HG03097 (cell line): Measurements from ENCODE around the gene TNFRSF14.

Source experiments
- ATAC-seq: cut with Tn5 transposase; IDR thresholded peaks from one replicate; pipeline ENCODE4 v1.9.1; 2021; ENCODE audit not compliant: unreplicated experiment, low FRiP score

Gene TNFRSF14

DNA sequence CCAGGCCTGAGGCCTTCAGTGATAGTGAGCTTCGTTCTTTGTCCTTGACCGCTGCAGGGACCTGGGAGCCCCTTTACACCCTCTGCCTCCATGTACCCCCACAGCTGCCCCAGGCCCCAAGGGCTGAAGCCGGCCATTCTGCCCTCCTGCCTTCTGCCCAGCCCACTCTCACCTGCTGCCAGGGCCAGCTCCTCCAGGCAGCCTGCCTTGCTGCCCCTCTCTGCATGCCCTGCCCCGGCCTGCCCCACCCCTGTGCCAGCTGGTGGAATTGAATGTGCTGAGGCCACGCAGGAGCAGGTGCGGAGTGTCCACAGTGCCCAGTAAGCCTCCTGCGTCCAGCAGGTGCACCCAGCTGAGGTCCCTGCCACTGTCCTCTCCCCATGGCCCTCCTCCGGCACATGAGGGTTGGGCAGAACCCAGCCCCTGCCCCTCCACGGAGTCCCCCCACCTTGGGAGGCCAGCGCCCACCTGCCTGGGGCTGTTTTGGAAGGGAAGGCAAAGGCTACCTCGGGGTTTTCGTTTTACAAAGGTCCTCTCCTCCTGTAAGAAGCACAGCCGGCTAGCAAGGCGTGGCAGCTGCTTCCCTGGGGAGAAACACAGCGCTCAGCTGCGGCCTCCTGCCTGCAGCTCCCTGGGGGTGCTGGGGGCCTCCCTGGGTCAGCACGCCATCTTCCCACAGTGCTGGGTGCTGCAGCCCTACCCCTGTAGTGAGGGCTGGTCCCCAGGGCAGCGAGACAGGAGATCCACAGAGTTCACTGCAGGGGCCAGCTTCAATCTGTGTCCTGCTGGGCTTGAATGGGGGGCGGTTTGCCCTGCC is 55.7 kb downstream of the TNFRSF14 start:
- no peak for ATAC-seq

DNA sequence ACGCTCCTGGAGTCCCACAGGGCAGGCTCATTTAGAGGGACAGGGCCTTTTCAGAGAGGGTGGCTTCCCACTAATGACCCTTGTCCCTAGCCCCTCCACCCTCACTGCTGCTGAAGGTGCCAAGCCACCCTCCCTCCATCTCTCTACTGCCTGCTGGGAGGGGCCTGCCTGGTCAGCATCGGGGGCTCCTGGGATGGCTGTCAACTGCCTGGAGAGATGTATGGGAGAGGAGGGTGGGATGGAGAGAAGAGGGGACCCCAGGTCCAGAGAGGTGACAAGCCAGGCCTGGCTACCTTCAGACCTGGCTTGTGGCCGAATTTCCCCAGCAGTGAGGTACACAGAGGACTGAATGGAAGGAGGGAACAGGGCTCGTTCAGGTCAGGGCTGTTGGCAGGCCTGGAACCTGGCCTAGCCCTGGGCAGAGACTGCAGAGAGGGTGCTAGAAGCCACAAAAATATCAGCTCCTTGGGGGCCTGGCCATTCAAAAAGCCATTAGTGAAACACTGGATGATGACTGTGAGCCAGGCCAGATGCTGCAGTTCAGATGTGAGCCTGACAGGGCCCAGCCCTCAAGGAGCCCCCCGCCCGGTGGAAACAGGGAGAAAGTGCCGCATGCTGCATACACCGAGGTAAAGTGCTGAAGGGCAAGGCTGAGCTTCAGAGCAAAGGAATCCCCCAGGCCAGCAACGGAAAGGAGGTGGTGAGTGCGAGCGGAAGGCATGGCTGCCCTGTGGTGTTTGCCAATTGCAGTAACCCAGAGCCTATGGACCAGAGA is 56.6 kb downstream of the TNFRSF14 start:
- no peak for ATAC-seq
